ENCODE data around the gene CORO7.

DNA sequence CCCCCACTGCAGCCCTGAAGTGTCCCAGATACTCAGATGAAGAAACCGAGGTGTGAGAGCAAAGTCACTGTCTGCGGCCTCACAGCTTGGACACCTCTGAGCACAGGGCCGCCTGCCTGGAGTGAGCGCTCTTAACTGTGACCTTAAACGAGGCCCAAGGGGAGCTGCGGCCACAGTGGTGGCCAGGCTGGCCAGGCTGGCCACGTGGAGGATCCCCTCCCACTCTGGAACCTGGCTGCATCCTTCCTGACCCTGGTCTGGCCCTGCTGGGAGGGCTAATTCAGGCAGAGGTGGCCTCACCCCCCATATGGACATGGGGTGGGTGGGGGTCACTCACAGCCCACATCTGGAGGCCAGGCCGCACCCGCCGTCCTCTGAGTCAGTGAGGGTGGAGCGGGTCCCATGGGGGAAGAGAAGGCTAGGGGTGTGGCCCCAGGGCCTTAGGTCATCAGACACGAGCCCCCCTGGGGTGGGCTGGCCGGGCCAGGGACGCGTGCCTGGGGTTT lies 38.2 kb downstream of the CORO7 start:
- TF ChIP-seq, protein P1, sequence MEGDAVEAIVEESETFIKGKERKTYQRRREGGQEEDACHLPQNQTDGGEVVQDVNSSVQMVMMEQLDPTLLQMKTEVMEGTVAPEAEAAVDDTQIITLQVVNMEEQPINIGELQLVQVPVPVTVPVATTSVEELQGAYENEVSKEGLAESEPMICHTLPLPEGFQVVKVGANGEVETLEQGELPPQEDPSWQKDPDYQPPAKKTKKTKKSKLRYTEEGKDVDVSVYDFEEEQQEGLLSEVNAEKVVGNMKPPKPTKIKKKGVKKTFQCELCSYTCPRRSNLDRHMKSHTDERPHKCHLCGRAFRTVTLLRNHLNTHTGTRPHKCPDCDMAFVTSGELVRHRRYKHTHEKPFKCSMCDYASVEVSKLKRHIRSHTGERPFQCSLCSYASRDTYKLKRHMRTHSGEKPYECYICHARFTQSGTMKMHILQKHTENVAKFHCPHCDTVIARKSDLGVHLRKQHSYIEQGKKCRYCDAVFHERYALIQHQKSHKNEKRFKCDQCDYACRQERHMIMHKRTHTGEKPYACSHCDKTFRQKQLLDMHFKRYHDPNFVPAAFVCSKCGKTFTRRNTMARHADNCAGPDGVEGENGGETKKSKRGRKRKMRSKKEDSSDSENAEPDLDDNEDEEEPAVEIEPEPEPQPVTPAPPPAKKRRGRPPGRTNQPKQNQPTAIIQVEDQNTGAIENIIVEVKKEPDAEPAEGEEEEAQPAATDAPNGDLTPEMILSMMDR (IDR thresholded peaks at IDR 0.05) = no peak
- no peak for TF ChIP-seq ZFX (IDR thresholded peaks at IDR 0.05; ENCODE audit: borderline replicate concordance)
